ENCODE data around the gene UST.
"Not testable (repeated sequence)": the region's sequence is repeated elsewhere in the genome, so short reads cannot be mapped to it uniquely, and the experiment has no call there.

The UST gene

GRCh38 chr6:149037051-149037671 lies 290.3 kb downstream of the UST start:
- no peak overlapping the region for H3K4me3 ChIP-seq (ENCODE audit: low read depth, low read length)
- TF ChIP-seq CTCF (IDR thresholded peaks at IDR 0.05), result no peak
- H2AFZ ChIP-seq, result no peak overlapping the region
- H3K36me3 ChIP-seq (ENCODE audit: control insufficient read depth, insufficient read depth, low read length), result no peaks in the 10 kb centered on the region
- H3K9ac ChIP-seq, result no peak overlapping the region
- H3K9me3 ChIP-seq (ENCODE audit: control insufficient read depth, low read length), result no peaks in the 10 kb centered on the region
- H3K27ac ChIP-seq, result no peak overlapping the region
- H3K79me2 ChIP-seq, result no peaks in the 10 kb centered on the region
- no peaks in the 10 kb centered on the region for H3K27me3 ChIP-seq (ENCODE audit: control insufficient read depth, insufficient read depth, low read length)
- H3K4me1 ChIP-seq, result no peaks in the 10 kb centered on the region
- no peak overlapping the region for H3K4me2 ChIP-seq (ENCODE audit: low read length)

- not testable (repeated sequence) for H2AFZ ChIP-seq
Measured at GRCh38 chr6:149039025-149039424, 292.2 kb downstream of the UST start.

GRCh38 chr6:149041953-149042352 lies 295.1 kb downstream of the UST start:
- no peak overlapping the region for H3K4me3 ChIP-seq (ENCODE audit: low read depth, low read length)
- no peak overlapping the region for H3K27ac ChIP-seq
- no peak for TF ChIP-seq CTCF (IDR thresholded peaks at IDR 0.05)
- H3K9ac ChIP-seq, result no peak overlapping the region
- H3K4me2 ChIP-seq (ENCODE audit: low read length), result no peak overlapping the region
- no peaks in the 10 kb centered on the region for H3K27me3 ChIP-seq (ENCODE audit: control insufficient read depth, insufficient read depth, low read length)
- no peaks in the 10 kb centered on the region for H3K4me1 ChIP-seq
- H3K9me3 ChIP-seq (ENCODE audit: control insufficient read depth, low read length), result no peaks in the 10 kb centered on the region
- no peaks in the 10 kb centered on the region for H3K79me2 ChIP-seq
- H2AFZ ChIP-seq, result no peak overlapping the region
- no peaks in the 10 kb centered on the region for H3K36me3 ChIP-seq (ENCODE audit: control insufficient read depth, insufficient read depth, low read length)

More at GRCh38 chr6:149039025-149039424, 292.2 kb downstream of the UST start:
- not testable (repeated sequence) for H3K9me3 ChIP-seq (ENCODE audit: control insufficient read depth, low read length); H3K4me1 ChIP-seq; H3K27me3 ChIP-seq (ENCODE audit: control insufficient read depth, insufficient read depth, low read length); H3K4me2 ChIP-seq (ENCODE audit: low read length); H3K9ac ChIP-seq; H3K36me3 ChIP-seq (ENCODE audit: control insufficient read depth, insufficient read depth, low read length); H3K79me2 ChIP-seq; H3K4me3 ChIP-seq (ENCODE audit: low read depth, low read length); H3K27ac ChIP-seq

- Histone ChIP-seq H3K4me3 (ENCODE audit: low read depth, low read length) (no peak overlapping the region), H2AFZ (no peak overlapping the region), H3K36me3 (ENCODE audit: control insufficient read depth, insufficient read depth, low read length) (no peaks in the 10 kb centered on the region), H3K27me3 (ENCODE audit: control insufficient read depth, insufficient read depth, low read length) (no peaks in the 10 kb centered on the region), H3K9ac (no peak overlapping the region), H3K9me3 (ENCODE audit: control insufficient read depth, low read length) (no peaks in the 10 kb centered on the region), H3K27ac (no peak overlapping the region), H3K4me1 (no peaks in the 10 kb centered on the region), H3K4me2 (ENCODE audit: low read length) (no peak overlapping the region), H3K79me2 (no peaks in the 10 kb centered on the region)
- peak; percentile 10 for TF ChIP-seq CTCF (IDR thresholded peaks at IDR 0.05)
Measured at GRCh38 chr6:149043476-149044130, 296.8 kb downstream of the UST start.

- Histone ChIP-seq H3K36me3 (ENCODE audit: control insufficient read depth, insufficient read depth, low read length) (no peaks in the 10 kb centered on the region), H3K9me3 (ENCODE audit: control insufficient read depth, low read length) (no peaks in the 10 kb centered on the region), H2AFZ (no peak overlapping the region), H3K27me3 (ENCODE audit: control insufficient read depth, insufficient read depth, low read length) (no peaks in the 10 kb centered on the region), H3K4me3 (ENCODE audit: low read depth, low read length) (no peak overlapping the region), H3K4me1 (no peaks in the 10 kb centered on the region), H3K9ac (no peak overlapping the region), H3K27ac (no peak overlapping the region), H3K4me2 (ENCODE audit: low read length) (no peak overlapping the region), H3K79me2 (no peaks in the 10 kb centered on the region)
- TF ChIP-seq CTCF (IDR thresholded peaks at IDR 0.05), result no peak
Measured at GRCh38 chr6:149044528-149044927, 297.7 kb downstream of the UST start.

All from parathyroid adenoma (tissue), 2 donors.